ENCODE results near the gene SIDT2.

The SIDT2 gene

GRCh38 chr11:117179048-117179999, 781 bp downstream of the SIDT2 start:
- H3K79me2 ChIP-seq (ENCODE audit: insufficient read depth, low read depth) = no peaks in the 10 kb centered on the region
- peaks cover 19% of the 10 kb centered on the region for H3K4me1 ChIP-seq (ENCODE audit: low read depth, poor library complexity, severe bottlenecking)
- peak overlapping the region; percentile 59; the same call in 1 of the 2 replicates for H2AFZ ChIP-seq (ENCODE audit: low read depth)
- H3K9ac ChIP-seq = peak overlapping the region; percentile 48; the same call in 1 of the 2 replicates
- no peaks in the 10 kb centered on the region for H4K20me1 ChIP-seq (ENCODE audit: insufficient read depth)
- no peak overlapping the region for H3K4me3 ChIP-seq (IDR thresholded peaks at IDR 0.05; ENCODE audit: insufficient read depth, low read depth, low read length)
- no peaks in the 10 kb centered on the region for H3K36me3 ChIP-seq (ENCODE audit: insufficient read depth)
- no peaks in the 10 kb centered on the region for H3K27me3 ChIP-seq (ENCODE audit: insufficient read depth, low read depth)
- TF ChIP-seq CTCF (conservative IDR thresholded peaks at IDR 0.05; ENCODE audit: low read depth, low read length) = no peak
- peak overlapping the region; percentile 91 for H3K4me2 ChIP-seq
- H3K27ac ChIP-seq = no peak overlapping the region

GRCh38 chr11:117180020-117180419, 1.5 kb downstream of the SIDT2 start:
- Histone ChIP-seq H3K27me3 (ENCODE audit: insufficient read depth, low read depth) (no peaks in the 10 kb centered on the region), H3K4me1 (ENCODE audit: low read depth, poor library complexity, severe bottlenecking) (peaks cover 19% of the 10 kb centered on the region), H2AFZ (ENCODE audit: low read depth) (peak overlapping the region; percentile 59; the same call in 1 of the 2 replicates), H3K79me2 (ENCODE audit: insufficient read depth, low read depth) (no peaks in the 10 kb centered on the region), H4K20me1 (ENCODE audit: insufficient read depth) (no peaks in the 10 kb centered on the region), H3K4me2 (peak overlapping the region; percentile 91), H3K27ac (no peak overlapping the region), H3K36me3 (ENCODE audit: insufficient read depth) (no peaks in the 10 kb centered on the region), H3K9ac (no peak overlapping the region; the same call in 1 of the 2 replicates), H3K4me3 (IDR thresholded peaks at IDR 0.05; ENCODE audit: insufficient read depth, low read depth, low read length) (no peak overlapping the region)
- no peak for TF ChIP-seq CTCF (conservative IDR thresholded peaks at IDR 0.05; ENCODE audit: low read depth, low read length)

GRCh38 chr11:117180661-117181585, 2.4 kb downstream of the SIDT2 start:
- no peak overlapping the region for H3K4me3 ChIP-seq (IDR thresholded peaks at IDR 0.05; ENCODE audit: insufficient read depth, low read depth, low read length)
- no peak overlapping the region for H3K9ac ChIP-seq
- no peak for TF ChIP-seq CTCF (conservative IDR thresholded peaks at IDR 0.05; ENCODE audit: low read depth, low read length)
- no peak overlapping the region for H2AFZ ChIP-seq (ENCODE audit: low read depth)
- H3K36me3 ChIP-seq (ENCODE audit: insufficient read depth) = no peaks in the 10 kb centered on the region
- H3K79me2 ChIP-seq (ENCODE audit: insufficient read depth, low read depth) = no peaks in the 10 kb centered on the region
- no peaks in the 10 kb centered on the region for H4K20me1 ChIP-seq (ENCODE audit: insufficient read depth)
- no peak overlapping the region for H3K4me2 ChIP-seq
- H3K27ac ChIP-seq = no peak overlapping the region
- no peaks in the 10 kb centered on the region for H3K27me3 ChIP-seq (ENCODE audit: insufficient read depth, low read depth)
- H3K4me1 ChIP-seq (ENCODE audit: low read depth, poor library complexity, severe bottlenecking) = peaks cover 19% of the 10 kb centered on the region
